Activated naive CD4-positive, alpha-beta T cell (primary cell): ENCODE results near the gene PPIL1.
A peak's percentile ranks its signal among the peaks of the same experiment; 100 is the strongest.

Experiments used
- DNase-seq, 4 experiments: peaks; one replicate each; lab custom pipeline; 2025; lab: John Stamatoyannopoulos, UW

PPIL1 gene

GRCh38 chr6:36888654-36889481 lies 14.3 kb upstream of the PPIL1 start:
- no peak for DNase-seq

GRCh38 chr6:36888115-36888643 lies 13.6 kb upstream of the PPIL1 start:
- DNase-seq, result no peak

GRCh38 chr6:36886950-36887618 lies 12.5 kb upstream of the PPIL1 start:
- DNase-seq, result no peak

DNA sequence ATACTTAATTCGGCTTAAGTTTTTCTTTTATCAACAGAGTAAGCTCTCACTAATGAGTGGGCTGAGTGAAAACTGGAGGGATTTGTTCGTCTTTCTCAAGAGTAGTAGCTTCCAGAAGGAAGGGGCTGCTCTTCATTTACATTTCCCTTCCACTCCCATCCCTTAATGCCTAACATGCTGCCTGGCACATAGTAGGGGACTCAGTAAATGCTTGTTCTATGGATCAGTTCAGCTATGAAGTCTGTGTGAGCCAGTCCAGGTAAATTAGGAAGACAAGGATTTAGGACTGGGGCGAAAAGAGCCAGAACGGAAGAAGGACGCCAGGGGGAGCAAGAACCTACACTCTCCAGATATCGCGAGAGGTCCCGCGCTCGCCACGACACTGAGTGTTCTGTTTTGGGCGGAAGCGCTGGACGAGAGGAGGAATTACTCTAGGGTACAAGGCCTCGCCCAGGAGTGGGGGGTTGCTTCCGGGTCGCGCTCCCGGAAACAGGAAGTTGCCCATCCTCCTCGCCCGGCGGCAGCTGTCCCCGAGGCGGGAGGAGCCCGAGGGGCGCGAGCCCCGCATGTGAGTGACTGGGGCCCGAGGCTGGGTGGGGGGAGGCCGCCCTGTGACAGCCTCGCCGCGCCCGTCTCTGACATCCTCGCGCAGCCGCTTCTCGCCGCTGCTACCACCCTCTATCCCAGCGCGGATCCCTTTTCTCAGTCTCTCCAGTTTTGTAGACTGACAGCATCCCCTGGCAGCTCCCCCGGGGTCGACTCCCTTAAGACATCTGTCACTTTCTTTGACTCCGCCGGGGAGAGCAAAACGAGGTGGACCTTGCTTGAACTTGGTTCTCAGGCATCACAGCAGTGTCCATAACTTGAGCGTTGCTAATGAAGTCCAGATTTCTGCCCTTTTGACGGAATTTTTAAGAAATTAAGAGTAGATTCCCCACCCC lies 11.1 kb upstream of the PPIL1 start, which contains the start of gene C6orf89:
Gene C6orf89 (plus strand): TSS at position 492 of the 941 bp plus-strand sequence. CDS start 13,493 bp downstream, outside the sequence.
- DNase-seq, result peak; percentile 87 to 95 (median 92)

DNA sequence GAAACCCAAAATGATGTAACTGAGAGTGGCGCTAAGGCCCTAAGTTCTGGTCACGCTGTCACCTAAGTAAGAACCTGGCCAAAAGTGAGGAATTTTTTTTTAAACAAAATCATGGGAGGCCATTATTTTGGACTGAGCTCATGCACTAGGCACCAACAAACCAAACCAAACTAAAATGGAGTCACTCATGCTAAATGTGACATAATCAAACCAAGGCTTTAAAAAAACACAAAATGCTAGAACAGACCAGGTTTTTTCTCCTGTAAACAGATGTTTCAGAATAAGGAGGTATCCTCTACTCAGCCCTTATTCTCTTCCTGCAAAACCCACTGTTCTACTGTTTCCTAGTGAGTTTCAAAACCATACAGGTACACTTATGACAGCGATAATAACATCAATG lies 10.0 kb upstream of the PPIL1 start:
- DNase-seq, result no peak

- DNase-seq, result no peak
Observed at GRCh38 chr6:36875250-36875633, 639 bp upstream of the PPIL1 start.

DNA sequence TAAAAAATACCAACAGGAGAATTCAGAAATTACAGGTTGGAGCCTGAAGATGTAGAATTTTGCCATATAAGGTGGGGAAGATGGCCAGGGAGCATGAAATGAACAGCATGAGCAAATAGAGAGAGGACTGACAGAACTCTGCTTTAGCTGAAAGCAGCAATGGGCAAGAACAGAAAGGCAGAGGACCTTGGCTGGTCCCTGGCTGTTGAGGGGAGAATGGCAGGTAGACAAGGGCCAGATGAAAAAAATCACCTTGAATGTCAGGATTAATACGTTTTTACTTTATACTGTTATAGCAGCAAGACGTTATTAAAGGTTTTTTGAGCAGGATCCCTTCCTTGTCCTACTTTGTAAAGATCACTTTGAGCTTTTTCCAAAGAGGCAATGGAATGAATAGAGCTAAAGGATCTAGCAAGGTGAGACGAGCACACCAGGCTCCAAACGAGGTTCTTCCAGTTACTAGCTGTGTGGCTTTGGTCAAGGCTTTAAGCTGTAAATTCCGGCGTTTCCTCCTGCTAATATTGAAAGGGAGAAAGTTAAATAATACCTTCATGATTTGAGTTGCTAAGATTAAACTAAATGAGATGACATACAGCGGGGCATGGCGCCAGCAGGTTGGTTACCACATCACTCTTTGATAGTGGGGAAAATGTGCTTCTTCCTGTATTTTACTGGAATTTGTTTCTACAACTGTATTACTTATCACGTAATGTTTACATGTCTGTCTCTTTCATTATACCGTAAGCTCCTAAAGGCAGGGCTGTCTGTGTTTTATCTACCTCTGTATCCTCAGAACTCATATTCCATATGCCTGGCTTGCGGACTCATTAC lies 776 bp downstream of the PPIL1 start:
- DNase-seq, result no peak

DNA sequence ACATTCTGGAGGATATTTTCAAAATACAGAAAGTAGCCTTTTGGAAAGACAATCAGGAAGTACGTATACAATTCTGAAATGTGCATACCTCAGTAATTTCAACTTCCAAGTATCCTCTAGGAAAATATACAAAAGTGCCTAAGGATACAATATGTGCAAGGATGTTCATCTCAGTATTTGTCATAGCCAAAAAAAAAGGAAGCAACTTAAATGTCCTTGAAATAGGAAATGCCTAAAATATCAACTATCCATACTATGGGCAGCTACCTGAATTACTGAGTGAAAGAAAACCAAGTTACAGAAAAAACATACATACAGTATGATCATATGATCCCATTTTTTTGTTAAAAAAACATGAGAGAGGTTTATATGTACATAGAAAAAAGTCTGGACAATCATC lies 1.5 kb downstream of the PPIL1 start:
- DNase-seq, result no peak

GRCh38 chr6:36871686-36872085 lies 2.9 kb downstream of the PPIL1 start:
- no peak for DNase-seq

- DNase-seq, result no peak
Observed at GRCh38 chr6:36867471-36868224, 7.0 kb downstream of the PPIL1 start.

DNA sequence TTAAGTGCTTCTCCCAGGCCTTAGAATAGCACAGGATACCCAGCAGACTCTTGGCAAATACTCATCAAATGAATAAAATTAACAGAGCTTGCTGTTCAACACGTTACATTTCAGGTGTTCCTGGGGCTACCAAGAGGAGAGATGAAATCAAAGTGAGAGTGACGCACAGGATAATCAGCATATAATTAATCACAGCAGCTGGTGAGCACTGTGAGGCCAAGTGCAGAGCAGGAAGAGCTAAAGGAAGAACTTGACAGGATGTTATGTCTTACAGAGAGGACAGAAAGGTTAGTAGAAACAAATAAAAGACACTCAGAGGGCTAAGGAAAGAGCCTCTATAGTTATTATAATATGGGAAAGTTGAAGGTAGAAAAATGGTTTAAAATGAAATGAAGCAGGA lies 8.8 kb downstream of the PPIL1 start:
- no peak for DNase-seq

- DNase-seq, result no peak
Observed at GRCh38 chr6:36863670-36864540, 10.7 kb downstream of the PPIL1 start.

DNA sequence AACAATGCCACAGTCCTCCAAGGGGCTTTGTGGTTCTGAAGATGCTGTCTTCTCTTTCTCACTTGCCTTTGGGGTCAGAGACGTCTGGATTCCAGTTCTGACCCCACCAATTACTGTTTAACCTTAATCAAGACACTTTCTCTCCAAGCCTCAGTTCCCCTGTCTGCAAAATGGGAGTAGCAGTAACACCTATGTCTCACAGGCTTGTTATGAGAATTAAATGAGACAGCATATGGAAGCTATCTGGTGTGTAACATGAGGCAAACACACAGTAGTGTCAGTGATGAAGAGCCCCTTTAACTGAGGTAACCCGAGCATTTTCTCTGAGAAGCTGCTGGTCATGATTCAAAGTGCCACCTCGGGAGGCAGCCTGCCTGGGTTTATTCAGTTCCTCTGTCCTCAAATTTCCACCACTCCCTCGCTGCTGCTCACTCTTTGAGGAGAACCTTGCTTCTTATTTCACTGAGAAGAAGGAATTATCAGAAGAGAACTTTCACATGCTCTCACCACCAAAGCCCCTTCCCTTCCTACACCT lies 11.7 kb downstream of the PPIL1 start:
- no peak for DNase-seq

- no peak for DNase-seq
Observed at GRCh38 chr6:36862164-36862847, 12.3 kb downstream of the PPIL1 start.

DNA sequence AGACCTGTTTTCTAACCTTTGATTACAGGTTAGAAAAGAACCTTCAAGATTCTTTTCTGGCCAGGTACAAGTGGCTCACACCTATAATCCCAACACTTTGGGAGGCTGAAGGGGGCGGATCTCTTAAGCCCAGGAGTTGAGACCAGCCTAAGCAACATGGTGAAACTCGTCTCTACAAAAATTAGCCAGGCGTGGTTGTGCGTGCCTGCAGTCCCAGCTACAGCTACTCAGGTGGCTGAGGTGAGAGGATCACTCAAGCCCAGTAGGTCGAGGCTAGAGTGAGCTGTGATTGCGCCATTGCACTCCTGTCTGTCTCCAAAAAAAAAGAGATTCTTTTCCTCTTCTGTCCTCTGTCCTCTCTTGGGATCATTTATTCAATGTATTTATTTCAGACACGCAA lies 14.5 kb downstream of the PPIL1 start:
- no peak for DNase-seq

GRCh38 chr6:36858407-36858981 lies 16.1 kb downstream of the PPIL1 start:
- no peak for DNase-seq

DNA sequence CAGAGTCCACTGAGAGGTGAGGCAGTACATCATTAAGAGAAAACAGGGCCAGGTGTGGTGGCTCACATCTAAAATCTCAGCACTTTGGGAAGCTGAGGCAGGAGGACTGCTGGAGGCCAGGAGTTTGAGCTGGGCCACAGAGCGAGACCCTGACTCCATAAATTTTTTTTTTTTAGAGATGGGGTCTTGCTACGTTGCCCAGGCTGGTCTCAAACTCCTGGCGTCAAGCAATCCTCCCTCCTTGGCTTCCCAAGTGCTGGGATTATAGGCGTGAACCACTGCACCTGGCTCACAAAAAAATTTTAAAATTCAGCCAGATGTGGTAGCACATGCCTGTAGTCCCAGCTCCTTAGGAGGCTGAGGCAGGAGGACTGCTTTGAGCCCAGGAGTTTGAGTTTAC lies 17.3 kb downstream of the PPIL1 start:
- no peak for DNase-seq

- no peak for DNase-seq
Observed at GRCh38 chr6:36856277-36856676, 18.3 kb downstream of the PPIL1 start.
